NCI-H82 treated with DMSO at 0.1 percent for 48 hours (cell line): ENCODE data around the gene DEFB128.
A peak's percentile ranks its signal among the peaks of the same experiment; 100 is the strongest.
"Not testable (repeated sequence)": the region's sequence is repeated elsewhere in the genome, so short reads cannot be mapped to it uniquely, and the experiment has no call there.

ENCODE experiments used
- DNase-seq: peaks from one replicate; lab custom pipeline; 2025; ENCODE audit not compliant: unreplicated experiment; lab: John Stamatoyannopoulos, UW

DEFB128 gene

GRCh38 chr20:189611-190010, at the start of gene DEFB128:
TSS of gene DEFB128 (minus strand) at chr20:189711. CDS start at chr20:189623, 88 bp downstream.
- no peak for DNase-seq

GRCh38 chr20:237929-238328, 48.4 kb upstream of the DEFB128 start:
- DNase-seq = no peak

- DNase-seq = no peak
Observed at GRCh38 chr20:237489-237888, 48.0 kb upstream of the DEFB128 start.

GRCh38 chr20:235891-236290, 46.4 kb upstream of the DEFB128 start:
- DNase-seq = no peak

GRCh38 chr20:227439-228105, 38.1 kb upstream of the DEFB128 start:
- no peak for DNase-seq

GRCh38 chr20:226958-227357, 37.4 kb upstream of the DEFB128 start, which contains the start of gene DEFB129:
TSS of gene DEFB129 (plus strand) at chr20:227258. CDS start at chr20:227289, 31 bp downstream.
- no peak for DNase-seq

GRCh38 chr20:225879-226278, 36.4 kb upstream of the DEFB128 start:
- DNase-seq = not testable (repeated sequence)

GRCh38 chr20:221258-221830, 31.8 kb upstream of the DEFB128 start:
- DNase-seq = no peak

- DNase-seq = peak; percentile 2
Observed at GRCh38 chr20:219290-220115, 30.0 kb upstream of the DEFB128 start.

- no peak for DNase-seq
Observed at GRCh38 chr20:217266-217665, 27.8 kb upstream of the DEFB128 start.

GRCh38 chr20:215796-216195, 26.3 kb upstream of the DEFB128 start:
- DNase-seq = no peak

GRCh38 chr20:214383-214782, 24.9 kb upstream of the DEFB128 start:
- DNase-seq = no peak

GRCh38 chr20:210809-211502, 21.4 kb upstream of the DEFB128 start:
- no peak for DNase-seq

GRCh38 chr20:208942-209566, 19.5 kb upstream of the DEFB128 start:
- peak; percentile 26 for DNase-seq

GRCh38 chr20:203630-204029, 14.1 kb upstream of the DEFB128 start:
- DNase-seq = not testable (repeated sequence)

GRCh38 chr20:199996-200395, 10.5 kb upstream of the DEFB128 start:
- DNase-seq = no peak

GRCh38 chr20:198225-198624, 8.7 kb upstream of the DEFB128 start:
- DNase-seq = no peak

- DNase-seq = no peak
Observed at GRCh38 chr20:187733-188132, 1.8 kb downstream of the DEFB128 start.

GRCh38 chr20:184288-184687, 5.2 kb downstream of the DEFB128 start:
- no peak for DNase-seq

GRCh38 chr20:168876-169275, 20.6 kb downstream of the DEFB128 start:
- DNase-seq = no peak

GRCh38 chr20:164618-165017, 24.9 kb downstream of the DEFB128 start:
- no peak for DNase-seq
